ENCODE data around the gene CACNG1. TPM values are rescaled to one million over a fixed set of nuclear protein-coding genes. Genes with fewer than 3 reads are reported as not detected.

The CACNG1 gene
- polyA plus RNA-seq, 2 of the 4 experiments (the other 2 are of a cell fraction) = 0.15 TPM; not detected in 1

GRCh38 chr17:67035131-67036083 lies 8.9 kb upstream of the CACNG1 start:
- H3K4me3 ChIP-seq = no peak overlapping the region
- no peaks in the 10 kb centered on the region for H3K4me1 ChIP-seq
- no peaks in the 10 kb centered on the region for H3K9me3 ChIP-seq
- TF ChIP-seq MAFK (IDR thresholded peaks at IDR 0.05; ENCODE audit: partially characterized antibody) (no peak), NPAS2 (CRISPR knock-in tag; IDR thresholded peaks at IDR 0.05; ENCODE audit: borderline replicate concordance) (no peak), TFCP2L1 (CRISPR knock-in tag; IDR thresholded peaks at IDR 0.05) (no peak), RNF2 (IDR thresholded peaks at IDR 0.05; ENCODE audit: borderline replicate concordance, low read depth) (no peak), EHMT2 (IDR thresholded peaks at IDR 0.05; ENCODE audit: low read depth) (no peak), ZC3H11A (IDR thresholded peaks at IDR 0.05) (no peak), RCOR1 (IDR thresholded peaks at IDR 0.05; ENCODE audit: low read depth, low read length) (no peak), POLR2A (IDR thresholded peaks at IDR 0.05; ENCODE audit: low read length) (no peak), EHF (CRISPR knock-in tag; IDR thresholded peaks at IDR 0.05) (no peak), FOSB (CRISPR knock-in tag; IDR thresholded peaks at IDR 0.05) (no peak), NFE2L2 (conservative IDR thresholded peaks at IDR 0.05; ENCODE audit: low read length) (no peak), MAX (IDR thresholded peaks at IDR 0.05) (no peak), FOSL2 (IDR thresholded peaks at IDR 0.05) (no peak), FOSL2 (CRISPR knock-in tag; IDR thresholded peaks at IDR 0.05) (no peak), MYC (IDR thresholded peaks at IDR 0.05; ENCODE audit: borderline replicate concordance, low read length) (no peak), USF2 (IDR thresholded peaks at IDR 0.05) (no peak), HES2 (IDR thresholded peaks at IDR 0.05) (no peak), RAD21 (conservative IDR thresholded peaks at IDR 0.05 in 1 of 2, IDR thresholded peaks at IDR 0.05 in 1 of 2) (no peak), FOXS1 (CRISPR knock-in tag; IDR thresholded peaks at IDR 0.05) (no peak)
- WGBS (ENCODE audit: missing lambda C conversion rate) = 49% methylated on average over 10 of the region's 11 CpGs
- H3K4me2 ChIP-seq = no peak overlapping the region
- FAIRE-seq (no peak), DNase-seq (ENCODE audit: low read depth in 1 of 2, low spot score in 1 of 2) (no peak), ATAC-seq (no peak)
- ChIA-PET CTCF (interaction anchor here (0.8 kb wide), 1 partner anchor 8 kb away, joined by 4 read pairs; the partner anchor contains the start of gene CACNG1), POLR2A (no interaction called here)
- no peak overlapping the region for H3K27ac ChIP-seq

GRCh38 chr17:67038861-67039365 lies 5.4 kb upstream of the CACNG1 start:
- DNase-seq (ENCODE audit: low read depth in 1 of 2, low spot score in 1 of 2) = no peak
- H3K4me1 ChIP-seq = no peaks in the 10 kb centered on the region
- no peak overlapping the region for H3K4me3 ChIP-seq
- no peaks in the 10 kb centered on the region for H3K9me3 ChIP-seq
- no peak for ATAC-seq
- POLR2A ChIA-PET = no interaction called here
- FAIRE-seq = no peak
- H3K4me2 ChIP-seq = no peak overlapping the region
- 46% methylated on average over 5 of the region's 5 CpGs for WGBS (ENCODE audit: missing lambda C conversion rate)
- H3K27ac ChIP-seq = no peak overlapping the region
- CTCF ChIA-PET = interaction anchor here (0.8 kb wide), 1 partner anchor 8 kb away, joined by 3 read pairs; no protein-coding TSS in a partner anchor
- TF ChIP-seq KDM1A (IDR thresholded peaks at IDR 0.05; ENCODE audit: low read depth) (no peak), JUN (IDR thresholded peaks at IDR 0.05) (no peak), HES2 (IDR thresholded peaks at IDR 0.05) (no peak), BHLHE40 (IDR thresholded peaks at IDR 0.05; ENCODE audit: low read depth, low read length) (no peak), BCL3 (IDR thresholded peaks at IDR 0.05) (no peak), CHD2 (IDR thresholded peaks at IDR 0.05; ENCODE audit: low read length, partially characterized antibody) (no peak), HEYL (CRISPR knock-in tag; IDR thresholded peaks at IDR 0.05) (no peak), CBX8 (IDR thresholded peaks at IDR 0.05) (no peak), MYC (IDR thresholded peaks at IDR 0.05; ENCODE audit: borderline replicate concordance, low read length) (no peak), MAZ (IDR thresholded peaks at IDR 0.05; ENCODE audit: borderline replicate concordance, low read depth, low read length) (no peak), SREBF2 (IDR thresholded peaks at IDR 0.05) (no peak), CTCF (IDR thresholded peaks at IDR 0.05) (no peak), E2F6 (IDR thresholded peaks at IDR 0.05; ENCODE audit: borderline replicate concordance, low read depth) (no peak), ESRRA (IDR thresholded peaks at IDR 0.05; ENCODE audit: borderline replicate concordance, low read length) (no peak), NFE2L2 (conservative IDR thresholded peaks at IDR 0.05; ENCODE audit: low read length) (no peak), HOXB5 (CRISPR knock-in tag; IDR thresholded peaks at IDR 0.05) (no peak)

All from A549 (cell line).